NK-92 (cell line): ENCODE results near the gene LMO1.

Experiments used
- DNase-seq: peaks from one replicate; lab custom pipeline; 2025; ENCODE audit not compliant: unreplicated experiment; lab: John Stamatoyannopoulos, UW

The LMO1 gene

GRCh38 chr11:8263769-8264410 is at the start of gene LMO1:
Gene LMO1 (minus strand): TSS chr11:8263878. CDS start chr11:8263362, 516 bp downstream.
- DNase-seq = no peak

DNA sequence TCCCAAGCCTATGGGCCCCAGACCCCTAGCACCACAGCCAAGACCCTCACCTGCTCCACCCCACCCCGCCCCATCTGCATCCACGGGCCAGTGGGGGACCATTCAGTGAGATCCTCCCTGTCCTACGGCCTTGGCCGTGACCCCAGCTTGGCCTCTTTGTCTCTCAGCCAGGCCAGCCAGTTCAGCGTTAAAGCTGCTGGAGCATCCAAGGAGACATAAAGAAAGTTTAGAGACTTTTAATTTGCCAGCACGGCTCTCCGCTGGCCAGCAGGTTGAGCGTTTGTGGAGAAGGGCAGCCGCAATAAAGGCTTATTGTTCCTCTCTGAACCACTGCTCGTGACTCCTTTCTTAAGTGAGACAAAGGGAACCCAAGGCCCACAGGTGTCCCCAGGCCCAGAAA is 49.3 kb upstream of the LMO1 start:
- no peak for DNase-seq

DNA sequence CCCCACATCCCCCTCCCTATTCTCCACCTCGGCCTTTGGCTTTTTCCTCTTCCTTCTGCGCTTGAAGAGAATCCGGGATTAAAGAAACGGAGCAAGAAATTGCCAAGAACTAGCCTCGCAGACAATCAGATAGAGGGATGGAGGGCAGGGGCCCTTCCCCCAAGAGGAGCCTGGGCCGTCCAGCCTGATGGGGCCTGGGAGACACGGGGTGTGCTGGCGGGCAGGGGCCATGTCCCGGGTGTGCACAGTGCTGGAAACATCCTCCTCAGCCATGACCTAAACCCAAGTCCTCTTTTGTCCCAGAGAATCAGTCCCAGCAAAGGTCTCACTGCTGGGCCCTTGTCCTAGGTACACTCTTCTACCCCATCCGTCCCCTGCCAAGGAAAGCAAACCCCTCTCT is 47.7 kb upstream of the LMO1 start:
- DNase-seq = no peak

GRCh38 chr11:8310743-8311298 is 47.1 kb upstream of the LMO1 start:
- DNase-seq = no peak

DNA sequence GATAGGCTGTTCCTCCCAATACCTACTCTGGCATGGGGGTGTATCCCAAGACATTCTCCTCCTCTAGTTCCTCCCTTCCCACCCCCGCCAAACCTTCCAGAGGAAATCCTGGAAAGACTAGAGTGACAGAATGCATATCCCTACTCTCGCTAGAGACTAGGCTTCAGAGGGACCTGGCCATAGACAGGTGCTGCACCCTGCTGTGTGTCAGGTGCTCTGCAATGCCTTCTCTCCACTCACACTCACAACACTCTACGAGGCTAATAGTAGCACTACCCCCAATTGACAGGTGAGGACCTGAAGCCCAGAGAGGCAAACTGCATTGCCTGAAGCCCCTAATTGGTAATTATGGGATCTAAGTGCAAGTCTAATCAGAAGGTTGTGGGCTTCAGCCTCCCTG is 46.2 kb upstream of the LMO1 start:
- DNase-seq = no peak

GRCh38 chr11:8309311-8309710 is 45.6 kb upstream of the LMO1 start:
- DNase-seq = no peak

DNA sequence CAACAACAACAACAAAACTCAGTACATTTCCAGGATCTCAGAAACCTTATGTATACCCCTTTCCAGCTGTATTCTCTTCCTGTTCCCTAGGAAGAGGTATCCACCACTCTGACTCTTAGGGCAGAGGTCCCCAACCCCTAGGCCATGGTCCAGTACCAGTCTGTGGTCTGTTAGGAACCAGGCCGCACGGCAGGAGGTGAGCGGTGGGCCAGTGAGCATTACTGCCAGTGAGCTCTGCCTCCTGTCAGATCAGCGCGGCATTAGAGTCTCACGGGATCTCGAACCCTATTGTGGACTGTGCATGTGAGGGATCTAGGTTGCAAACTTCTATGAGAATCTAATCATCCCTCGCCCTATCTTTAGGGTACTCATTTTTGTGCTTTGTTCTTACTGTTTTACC is 43.9 kb upstream of the LMO1 start:
- no peak for DNase-seq

GRCh38 chr11:8301622-8302021 is 37.9 kb upstream of the LMO1 start:
- no peak for DNase-seq

- DNase-seq = no peak
These were observed 35.4 kb upstream of the LMO1 start for GRCh38 chr11:8298801-8299786.

DNA sequence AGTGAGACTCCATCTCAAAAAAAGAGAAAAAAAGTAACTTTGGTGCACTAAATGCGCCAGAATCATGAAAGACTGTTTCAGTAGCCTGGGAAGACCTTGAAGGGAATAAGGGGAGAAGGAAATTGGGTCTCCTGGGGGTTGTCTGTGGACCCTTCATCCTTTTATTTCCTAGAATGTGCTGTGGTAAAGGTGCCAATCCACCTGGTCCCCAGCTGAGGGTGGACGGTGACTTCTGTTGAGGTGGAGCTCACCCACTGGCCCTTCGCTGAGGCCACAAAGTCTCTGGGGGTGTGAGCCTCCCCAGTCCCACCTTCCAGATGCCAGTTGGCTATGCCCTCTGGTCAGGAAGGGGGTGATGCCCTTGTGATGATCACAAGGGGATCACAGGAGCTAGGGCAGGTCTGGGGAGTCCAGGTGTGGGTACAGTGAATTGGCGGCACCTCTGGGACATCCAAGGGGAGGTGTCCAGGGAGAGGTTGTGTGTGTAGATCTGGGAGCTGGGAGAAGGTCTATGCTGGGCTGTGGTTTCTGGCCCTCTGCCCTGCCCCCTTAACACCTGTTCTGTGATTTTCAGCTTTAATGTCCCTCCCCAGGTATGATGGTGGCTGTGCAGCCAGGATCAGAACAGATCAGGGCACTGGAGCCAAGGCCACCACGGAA is 34.2 kb upstream of the LMO1 start:
- DNase-seq = no peak

GRCh38 chr11:8296872-8297271 is 33.2 kb upstream of the LMO1 start:
- DNase-seq = no peak

GRCh38 chr11:8296038-8296649 is 32.5 kb upstream of the LMO1 start:
- DNase-seq = no peak

DNA sequence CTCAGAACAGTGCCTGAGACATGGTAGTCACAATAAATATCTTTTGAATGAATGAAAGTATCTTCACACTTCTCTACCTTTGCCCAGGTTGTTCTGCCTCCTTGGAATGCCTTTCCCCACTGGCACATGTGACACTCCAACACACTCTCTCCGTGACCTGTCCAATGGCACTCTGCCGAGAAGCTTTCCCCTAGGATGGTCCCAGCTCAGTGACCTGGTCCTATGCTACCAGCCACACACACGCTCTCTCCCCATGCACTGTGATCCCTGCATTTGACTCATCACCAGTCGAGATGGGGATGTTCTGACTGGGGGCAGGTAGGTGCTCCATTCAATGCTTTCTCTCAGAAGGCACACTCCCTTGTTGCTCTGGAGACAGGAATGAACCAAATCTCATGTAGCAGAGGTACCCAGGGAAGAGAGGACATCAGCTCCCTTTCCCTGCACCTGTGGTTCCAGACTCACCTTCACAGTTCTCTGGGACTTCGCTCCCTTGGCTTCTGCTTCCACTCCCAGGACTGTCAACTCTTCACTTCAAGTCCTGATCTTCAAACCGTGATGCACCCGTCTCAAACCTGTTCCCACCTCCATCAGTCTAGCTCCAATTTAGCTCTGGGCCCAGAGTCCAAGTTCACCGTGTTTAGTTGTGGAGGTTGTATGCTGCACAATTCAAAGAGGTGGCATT is 30.7 kb upstream of the LMO1 start:
- no peak for DNase-seq

- no peak for DNase-seq
These were observed 29.5 kb upstream of the LMO1 start for GRCh38 chr11:8293171-8293570.

- DNase-seq = no peak
These were observed 28.7 kb upstream of the LMO1 start for GRCh38 chr11:8292351-8292750.

DNA sequence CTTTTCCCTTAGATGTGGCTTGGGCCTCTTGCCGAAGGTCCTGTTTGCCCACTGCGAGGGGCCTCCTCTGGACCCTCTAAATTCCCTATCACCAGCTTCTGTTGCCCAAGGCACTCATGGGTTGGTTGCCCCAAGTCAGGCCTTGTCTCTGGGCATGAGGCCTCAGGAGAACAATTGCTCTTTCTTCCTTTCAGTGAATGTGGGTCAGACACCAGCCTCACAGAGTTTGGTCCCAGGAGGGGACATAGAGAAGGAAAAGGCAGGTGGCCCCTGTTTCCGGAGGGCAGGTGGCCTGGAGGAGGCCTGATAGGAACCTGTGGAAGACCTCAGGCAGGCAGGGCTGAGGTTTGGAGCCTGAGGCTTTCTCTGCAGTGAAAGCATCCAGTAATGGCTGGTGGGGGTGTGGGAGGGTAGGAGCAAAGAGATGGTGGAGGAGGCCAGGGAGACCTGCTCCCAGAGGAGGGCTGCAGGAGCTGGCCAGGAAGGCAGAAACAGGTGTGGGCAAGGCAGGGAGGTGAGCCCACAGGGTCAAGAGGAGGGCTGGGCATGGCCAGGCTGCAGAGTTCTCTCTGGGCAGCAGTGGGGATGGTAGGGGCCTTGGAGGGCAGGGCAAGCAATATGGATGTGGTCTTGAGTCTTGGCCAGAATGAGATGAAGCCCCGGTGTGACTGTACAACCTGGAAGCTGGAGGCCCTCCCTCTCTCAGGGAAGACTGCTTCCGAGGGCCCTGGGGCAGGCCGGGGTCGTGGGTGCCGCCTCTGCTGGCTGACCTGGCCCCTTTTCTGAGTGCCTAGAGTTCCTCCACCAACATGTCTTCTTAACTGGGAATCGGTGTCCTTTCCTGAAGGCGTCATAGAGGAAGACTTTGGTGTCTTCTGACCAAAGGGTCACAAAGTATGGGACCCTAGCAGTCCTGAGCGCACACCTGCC is 28.0 kb upstream of the LMO1 start:
- no peak for DNase-seq

GRCh38 chr11:8290081-8290810 is 26.6 kb upstream of the LMO1 start:
- no peak for DNase-seq

DNA sequence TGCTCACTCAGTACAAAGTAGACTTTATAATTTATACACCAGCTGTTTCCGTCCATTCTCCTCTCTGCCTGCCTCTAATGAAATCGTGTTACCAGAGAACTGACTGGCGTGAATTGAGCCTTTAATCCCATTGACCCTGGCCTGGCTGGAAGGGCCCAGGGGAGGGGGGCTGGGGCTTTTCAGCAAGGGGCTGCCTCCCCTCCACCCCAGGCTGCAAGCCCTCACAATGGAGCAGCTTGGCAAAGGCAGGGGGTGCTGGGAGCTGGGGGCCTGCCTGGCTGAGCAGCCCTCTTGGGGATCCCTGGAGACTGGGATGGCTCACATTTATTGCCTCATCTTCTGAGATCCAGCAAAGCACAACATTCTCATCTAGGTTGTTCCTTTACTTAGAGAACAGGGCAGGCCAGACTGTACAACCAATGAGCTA is 25.8 kb upstream of the LMO1 start:
- DNase-seq = no peak
